ENCODE results near the gene FXYD1.

The FXYD1 gene

DNA sequence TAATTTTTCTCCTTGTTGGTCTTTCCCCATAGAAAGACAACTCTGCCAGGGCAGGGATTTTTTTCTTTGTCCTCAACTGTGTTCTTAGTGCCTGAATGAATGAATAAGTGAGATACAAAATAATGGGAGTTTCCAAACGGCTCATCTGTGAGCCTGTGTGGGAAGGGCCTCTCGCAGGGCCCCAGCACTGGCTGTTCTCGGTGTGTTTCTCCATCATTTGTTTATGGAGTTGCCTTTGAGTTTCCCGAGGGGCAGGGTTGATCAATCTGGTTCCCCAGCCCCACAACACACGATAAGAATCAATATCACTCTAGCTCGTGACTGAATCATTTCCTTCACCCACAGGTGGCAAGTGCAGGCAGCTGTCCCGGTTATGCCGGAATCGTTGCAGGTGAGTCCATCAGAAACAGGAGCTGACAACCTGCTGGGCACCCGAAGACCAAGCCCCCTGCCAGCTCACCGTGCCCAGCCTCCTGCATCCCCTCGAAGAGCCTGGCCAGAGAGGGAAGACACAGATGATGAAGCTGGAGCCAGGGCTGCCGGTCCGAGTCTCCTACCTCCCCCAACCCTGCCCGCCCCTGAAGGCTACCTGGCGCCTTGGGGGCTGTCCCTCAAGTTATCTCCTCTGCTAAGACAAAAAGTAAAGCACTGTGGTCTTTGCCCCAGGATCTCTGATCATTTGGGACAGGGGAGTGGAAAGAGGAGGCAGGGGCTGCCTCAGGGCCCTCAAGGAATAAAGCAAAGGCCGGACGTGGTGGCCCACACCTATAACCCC is 30.8 kb downstream of the FXYD1 start:
- H3K9me3 Mint-ChIP-seq: peaks cover 34% of the 10 kb centered on the region
- peaks cover 4% of the 10 kb centered on the region for H3K27me3 Mint-ChIP-seq (ENCODE audit: low read depth, poor library complexity)
- no peak for DNase-seq
- H3K4me1 Mint-ChIP-seq: no peaks in the 10 kb centered on the region
- TF ChIP-seq, protein P1, sequence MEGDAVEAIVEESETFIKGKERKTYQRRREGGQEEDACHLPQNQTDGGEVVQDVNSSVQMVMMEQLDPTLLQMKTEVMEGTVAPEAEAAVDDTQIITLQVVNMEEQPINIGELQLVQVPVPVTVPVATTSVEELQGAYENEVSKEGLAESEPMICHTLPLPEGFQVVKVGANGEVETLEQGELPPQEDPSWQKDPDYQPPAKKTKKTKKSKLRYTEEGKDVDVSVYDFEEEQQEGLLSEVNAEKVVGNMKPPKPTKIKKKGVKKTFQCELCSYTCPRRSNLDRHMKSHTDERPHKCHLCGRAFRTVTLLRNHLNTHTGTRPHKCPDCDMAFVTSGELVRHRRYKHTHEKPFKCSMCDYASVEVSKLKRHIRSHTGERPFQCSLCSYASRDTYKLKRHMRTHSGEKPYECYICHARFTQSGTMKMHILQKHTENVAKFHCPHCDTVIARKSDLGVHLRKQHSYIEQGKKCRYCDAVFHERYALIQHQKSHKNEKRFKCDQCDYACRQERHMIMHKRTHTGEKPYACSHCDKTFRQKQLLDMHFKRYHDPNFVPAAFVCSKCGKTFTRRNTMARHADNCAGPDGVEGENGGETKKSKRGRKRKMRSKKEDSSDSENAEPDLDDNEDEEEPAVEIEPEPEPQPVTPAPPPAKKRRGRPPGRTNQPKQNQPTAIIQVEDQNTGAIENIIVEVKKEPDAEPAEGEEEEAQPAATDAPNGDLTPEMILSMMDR (IDR thresholded peaks at IDR 0.05): no peak
- H3K27ac Mint-ChIP-seq: peak overlapping the region; percentile 8
- H3K4me3 Mint-ChIP-seq: no peak overlapping the region
- peaks cover 40% of the 10 kb centered on the region for H3K36me3 Mint-ChIP-seq (ENCODE audit: low read depth)

DNA sequence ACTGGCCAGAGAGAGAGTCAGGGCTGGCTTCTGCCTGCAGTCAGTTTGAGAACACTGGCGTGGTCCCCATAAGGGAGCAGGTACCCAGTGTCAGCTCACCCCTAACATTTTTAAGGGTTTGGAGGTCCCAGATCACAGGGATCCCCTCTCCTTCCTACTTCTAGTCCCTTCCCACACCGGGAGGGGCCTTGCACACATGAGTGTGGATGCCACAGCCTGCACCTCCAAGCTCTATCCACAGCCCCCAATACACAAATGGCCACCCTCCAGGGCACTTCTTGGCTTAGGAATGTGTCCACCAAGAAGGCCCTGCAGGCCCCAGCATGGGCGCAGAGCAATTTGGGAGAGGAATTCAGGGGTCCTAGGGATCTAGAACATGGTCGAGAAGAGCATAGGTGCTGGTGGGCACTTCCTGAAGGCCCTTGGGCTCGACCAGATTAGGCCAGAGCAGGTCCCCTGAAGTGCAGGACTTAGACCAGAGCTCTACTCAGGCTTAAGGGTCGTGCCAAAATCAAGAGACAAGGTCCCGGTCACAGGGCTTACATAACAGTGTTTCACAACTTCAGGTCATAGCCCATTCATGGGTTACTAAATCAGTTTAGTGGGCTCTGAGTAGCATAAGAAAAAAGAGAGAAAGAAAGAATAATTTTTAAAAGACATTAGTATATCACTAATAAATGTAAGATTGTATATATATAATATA is 31.9 kb downstream of the FXYD1 start:
- TF ChIP-seq, protein P1 (IDR thresholded peaks at IDR 0.05): no peak
- H3K4me3 Mint-ChIP-seq: no peak overlapping the region
- peaks cover 29% of the 10 kb centered on the region for H3K36me3 Mint-ChIP-seq (ENCODE audit: low read depth)
- peaks cover 28% of the 10 kb centered on the region for H3K9me3 Mint-ChIP-seq
- no peak for DNase-seq
- H3K27ac Mint-ChIP-seq: no peak overlapping the region
- peaks cover 4% of the 10 kb centered on the region for H3K27me3 Mint-ChIP-seq (ENCODE audit: low read depth, poor library complexity)
- peaks cover 8% of the 10 kb centered on the region for H3K4me1 Mint-ChIP-seq

DNA sequence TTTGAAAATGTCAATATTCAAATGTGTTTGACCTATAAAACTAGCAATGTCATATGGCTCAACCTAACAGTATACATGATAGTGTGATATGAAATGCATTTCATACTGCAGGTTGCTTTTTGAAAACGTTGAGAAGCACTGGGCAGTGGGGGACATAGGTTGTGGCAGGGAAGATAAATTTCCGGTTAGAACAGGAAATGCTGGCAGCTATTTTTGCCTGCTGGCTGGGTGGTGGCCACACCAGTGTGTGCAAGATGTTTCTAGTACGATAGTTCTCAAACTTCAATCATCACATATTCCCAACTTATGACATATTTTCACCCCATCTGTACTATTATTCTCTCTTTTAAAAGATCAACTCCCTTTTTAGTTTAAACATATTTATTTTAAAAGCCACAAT is 33.1 kb downstream of the FXYD1 start:
- Mint-ChIP-seq H3K9me3 (peaks cover 17% of the 10 kb centered on the region), H3K4me3 (no peak overlapping the region), H3K4me1 (peaks cover 19% of the 10 kb centered on the region), H3K27me3 (ENCODE audit: low read depth, poor library complexity) (no peaks in the 10 kb centered on the region), H3K36me3 (ENCODE audit: low read depth) (peaks cover 17% of the 10 kb centered on the region), H3K27ac (no peak overlapping the region)
- TF ChIP-seq, protein P1 (IDR thresholded peaks at IDR 0.05): no peak
- no peak for DNase-seq

DNA sequence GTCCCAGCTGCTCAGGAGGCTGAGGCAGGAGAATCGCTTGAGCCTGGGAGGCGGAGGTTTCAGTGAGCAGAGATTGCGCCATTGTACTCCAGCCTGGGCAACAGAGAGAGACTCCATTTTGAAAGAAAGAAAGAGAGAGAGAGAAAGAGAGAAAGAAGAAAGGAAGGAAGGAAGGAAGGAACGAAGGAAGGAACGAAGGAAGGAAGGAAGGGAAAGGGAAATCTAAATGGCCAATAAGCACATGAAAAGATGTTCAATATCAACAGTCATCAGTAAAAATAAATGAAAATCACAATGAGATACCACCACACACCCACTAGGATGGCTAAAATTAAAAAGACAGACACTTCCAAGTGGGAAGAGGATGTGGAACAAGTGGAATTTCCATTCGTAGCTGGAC is 35.6 kb downstream of the FXYD1 start:
- H3K36me3 Mint-ChIP-seq (ENCODE audit: low read depth): peaks cover 12% of the 10 kb centered on the region
- H3K4me1 Mint-ChIP-seq: peaks cover 26% of the 10 kb centered on the region
- H3K27ac Mint-ChIP-seq: no peak overlapping the region
- TF ChIP-seq, protein P1 (IDR thresholded peaks at IDR 0.05): no peak
- no peak for DNase-seq
- H3K4me3 Mint-ChIP-seq: no peak overlapping the region
- peaks cover 33% of the 10 kb centered on the region for H3K9me3 Mint-ChIP-seq
- H3K27me3 Mint-ChIP-seq (ENCODE audit: low read depth, poor library complexity): peaks cover 6% of the 10 kb centered on the region

DNA sequence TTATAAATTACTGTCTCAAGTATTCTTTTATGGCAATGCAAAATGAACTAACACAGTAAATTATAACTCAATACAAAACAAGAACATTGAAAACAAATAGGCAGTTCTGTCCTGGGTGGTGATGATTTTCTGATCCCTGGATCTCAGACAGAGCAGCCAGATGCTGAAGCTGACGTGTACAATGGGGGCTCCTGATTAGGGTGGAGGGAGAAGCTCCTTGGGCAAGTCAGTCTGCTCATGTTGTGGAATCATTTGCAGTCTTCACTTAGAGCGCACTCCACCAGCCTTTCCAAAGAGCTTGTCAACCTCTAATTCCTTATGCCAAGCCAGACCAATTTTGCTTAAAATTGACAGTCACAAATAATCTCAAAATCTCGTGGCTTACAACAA is 37.6 kb downstream of the FXYD1 start:
- no peak overlapping the region for H3K4me3 Mint-ChIP-seq
- DNase-seq: no peak
- peaks cover 35% of the 10 kb centered on the region for H3K4me1 Mint-ChIP-seq
- TF ChIP-seq, protein P1 (IDR thresholded peaks at IDR 0.05): no peak
- H3K27ac Mint-ChIP-seq: peak overlapping the region; percentile 15
- peaks cover 33% of the 10 kb centered on the region for H3K9me3 Mint-ChIP-seq
- peaks cover 12% of the 10 kb centered on the region for H3K36me3 Mint-ChIP-seq (ENCODE audit: low read depth)
- H3K27me3 Mint-ChIP-seq (ENCODE audit: low read depth, poor library complexity): peaks cover 6% of the 10 kb centered on the region

All from nephron progenitor cell (in vitro differentiated cells).